Hepatocyte (in vitro differentiated cells): ENCODE measurements around the gene ADAMTS8. TPM values are rescaled to one million over a fixed set of nuclear protein-coding genes. Genes with fewer than 3 reads are reported as not detected.

ENCODE experiments used
- DNase-seq: peaks from one replicate; pipeline ENCODE4 v3.0.0-alpha.2; 2016; ENCODE audit warnings: low spot score
- H2AFZ ChIP-seq: fragments of 200-600 bp; sonication (generic); 2 replicates; pipeline ENCODE4 v1.6.0; 2016; ENCODE audit warnings: antibody characterized with exemption, mild to moderate bottlenecking
- H3K27ac ChIP-seq: fragments of 200-600 bp; sonication (generic); 2 replicates; pipeline ENCODE4 v1.5.1; 2016; ENCODE audit warnings: mild to moderate bottlenecking
- H3K27me3 ChIP-seq: fragments of 200-600 bp; sonication (generic); 2 replicates; pipeline ENCODE4 v1.6.1; 2016
- H3K36me3 ChIP-seq: fragments of 200-600 bp; sonication (generic); replicated peaks from 2 replicates; pipeline ENCODE4 v1.5.1; 2016; ENCODE audit warnings: low read depth; ENCODE audit not compliant: insufficient read depth
- H3K4me1 ChIP-seq: fragments of 200-600 bp; sonication (generic); 2 replicates; pipeline ENCODE4 v1.5.1; 2016; ENCODE audit warnings: mild to moderate bottlenecking, moderate library complexity; ENCODE audit not compliant: insufficient read depth
- H3K4me2 ChIP-seq: fragments of 200-600 bp; sonication (generic); 2 replicates; pipeline ENCODE4 v1.6.0; 2016
- H3K4me3 ChIP-seq: fragments of 200-600 bp; sonication (generic); 2 replicates; pipeline ENCODE4 v1.5.1; 2016; ENCODE audit warnings: mild to moderate bottlenecking
- H3K79me2 ChIP-seq: fragments of 200-600 bp; sonication (generic); 2 replicates; pipeline ENCODE4 v1.6.0; 2017; ENCODE audit warnings: mild to moderate bottlenecking
- H3K9me2 ChIP-seq: fragments of 200-600 bp; sonication (generic); replicated peaks from 2 replicates; pipeline ENCODE4 v1.6.0; 2017; ENCODE audit warnings: mild to moderate bottlenecking; ENCODE audit not compliant: insufficient read depth
- H3K9me3 ChIP-seq: fragments of 200-600 bp; sonication (generic); 2 replicates; pipeline ENCODE4 v1.5.1; 2016; ENCODE audit warnings: low read depth, mild to moderate bottlenecking
- H4K20me1 ChIP-seq: fragments of 200-600 bp; sonication (generic); 2 replicates; pipeline ENCODE4 v1.6.0; 2016; ENCODE audit warnings: mild to moderate bottlenecking; ENCODE audit not compliant: insufficient read depth, poor library complexity, severe bottlenecking
- EZH2 ChIP-seq: fragments of 200-600 bp; sonication (generic); IDR thresholded peaks from 2 replicates; pipeline ENCODE4 v1.6.1; 2016; ENCODE audit warnings: antibody characterized with exemption, mild to moderate bottlenecking, borderline replicate concordance
- EZH2phosphoT487 ChIP-seq: fragments of 200-600 bp; sonication (generic); IDR thresholded peaks from one replicate; pipeline ENCODE4 v1.6.1; 2018; ENCODE audit warnings: antibody characterized with exemption, mild to moderate bottlenecking, low read depth, moderate library complexity; ENCODE audit not compliant: unreplicated experiment, severe bottlenecking
- WGBS: methylation state at CpG from one replicate; pipeline ENCODE4 v1.1.6; 2016; ENCODE audit warnings: low lambda C conversion rate; ENCODE audit errors: missing lambda C conversion rate; 5-methylcytosine and 5-hydroxymethylcytosine counted together
- polyA plus RNA-seq: library from polyadenylated mRNA; unstranded; fragments of >200 nt; fragmentation: Nextera tagmentation; extraction: Ambion mirVana; gene quantifications from 2 replicates; pipeline ENCODE4 v1.2.1, GENCODE V29; 2016
- total RNA-seq: library from RNA; depleted of rRNA; stranded (reverse); fragments of >200 nt; gene quantifications from 2 replicates; pipeline ENCODE4 v1.2.3, GENCODE V29; 2014
- TF ChIP-seq, protein P1 (sequence below): fragments of 200-600 bp; sonication (generic); IDR thresholded peaks from 2 replicates; pipeline ENCODE4 v1.5.1; 2016; ENCODE audit warnings: antibody characterized with exemption, mild to moderate bottlenecking; ENCODE audit not compliant: poor library complexity

The ADAMTS8 gene
- total and polyA plus RNA-seq, 2 experiments from 2014 or later = 1.7 to 2.3 TPM

DNA sequence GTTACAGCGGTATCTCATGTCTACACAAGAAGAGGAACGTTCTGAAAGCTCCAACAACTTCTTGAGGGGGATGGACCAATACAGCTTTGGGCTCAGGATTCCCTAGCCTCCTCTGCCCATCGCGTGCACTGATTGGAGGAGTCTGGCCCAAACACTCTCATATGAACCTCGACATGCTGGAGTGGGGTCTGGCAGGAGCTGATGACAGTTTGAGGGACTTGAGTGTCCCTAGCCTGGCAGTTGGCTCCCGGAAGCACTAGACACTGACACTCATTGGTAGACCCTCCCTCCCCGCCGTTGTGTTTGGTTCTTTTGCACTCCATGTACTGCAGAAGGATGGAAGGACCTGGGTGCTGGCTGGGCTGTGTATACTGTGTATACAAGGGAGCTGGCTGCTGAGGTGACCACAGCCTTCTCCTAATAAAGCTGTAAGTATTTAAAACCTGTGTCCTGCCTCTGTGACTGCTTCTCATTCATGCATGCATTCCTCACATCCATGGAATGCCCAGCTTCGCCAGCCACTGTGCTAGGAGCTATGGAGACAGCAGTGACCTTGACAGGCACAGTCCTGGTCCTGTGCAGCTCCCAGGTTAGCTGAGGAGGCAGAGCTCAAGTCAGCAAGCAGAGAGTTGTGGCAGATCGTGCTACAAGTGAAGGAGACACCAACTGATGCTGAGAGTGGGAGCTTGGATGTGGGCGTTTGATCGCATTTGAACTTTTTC lies 48.0 kb upstream of the ADAMTS8 start:
- H3K4me3 ChIP-seq = no peak overlapping the region
- H3K9me3 ChIP-seq = no peaks in the 10 kb centered on the region
- H3K4me2 ChIP-seq = no peak overlapping the region
- no peak overlapping the region for H2AFZ ChIP-seq
- peaks cover 21% of the 10 kb centered on the region for H3K4me1 ChIP-seq
- DNase-seq = no peak
- no peaks in the 10 kb centered on the region for H4K20me1 ChIP-seq
- H3K9me2 ChIP-seq = no peaks in the 10 kb centered on the region
- 89% methylated on average over 12 of the region's 12 CpGs for WGBS
- H3K79me2 ChIP-seq = no peaks in the 10 kb centered on the region
- H3K27me3 ChIP-seq = no peaks in the 10 kb centered on the region
- H3K27ac ChIP-seq = peak overlapping the region; percentile 92
- no peak for TF ChIP-seq EZH2phosphoT487
- no peak for TF ChIP-seq EZH2
- TF ChIP-seq, protein P1, sequence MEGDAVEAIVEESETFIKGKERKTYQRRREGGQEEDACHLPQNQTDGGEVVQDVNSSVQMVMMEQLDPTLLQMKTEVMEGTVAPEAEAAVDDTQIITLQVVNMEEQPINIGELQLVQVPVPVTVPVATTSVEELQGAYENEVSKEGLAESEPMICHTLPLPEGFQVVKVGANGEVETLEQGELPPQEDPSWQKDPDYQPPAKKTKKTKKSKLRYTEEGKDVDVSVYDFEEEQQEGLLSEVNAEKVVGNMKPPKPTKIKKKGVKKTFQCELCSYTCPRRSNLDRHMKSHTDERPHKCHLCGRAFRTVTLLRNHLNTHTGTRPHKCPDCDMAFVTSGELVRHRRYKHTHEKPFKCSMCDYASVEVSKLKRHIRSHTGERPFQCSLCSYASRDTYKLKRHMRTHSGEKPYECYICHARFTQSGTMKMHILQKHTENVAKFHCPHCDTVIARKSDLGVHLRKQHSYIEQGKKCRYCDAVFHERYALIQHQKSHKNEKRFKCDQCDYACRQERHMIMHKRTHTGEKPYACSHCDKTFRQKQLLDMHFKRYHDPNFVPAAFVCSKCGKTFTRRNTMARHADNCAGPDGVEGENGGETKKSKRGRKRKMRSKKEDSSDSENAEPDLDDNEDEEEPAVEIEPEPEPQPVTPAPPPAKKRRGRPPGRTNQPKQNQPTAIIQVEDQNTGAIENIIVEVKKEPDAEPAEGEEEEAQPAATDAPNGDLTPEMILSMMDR = no peak
- H3K36me3 ChIP-seq = no peaks in the 10 kb centered on the region

DNA sequence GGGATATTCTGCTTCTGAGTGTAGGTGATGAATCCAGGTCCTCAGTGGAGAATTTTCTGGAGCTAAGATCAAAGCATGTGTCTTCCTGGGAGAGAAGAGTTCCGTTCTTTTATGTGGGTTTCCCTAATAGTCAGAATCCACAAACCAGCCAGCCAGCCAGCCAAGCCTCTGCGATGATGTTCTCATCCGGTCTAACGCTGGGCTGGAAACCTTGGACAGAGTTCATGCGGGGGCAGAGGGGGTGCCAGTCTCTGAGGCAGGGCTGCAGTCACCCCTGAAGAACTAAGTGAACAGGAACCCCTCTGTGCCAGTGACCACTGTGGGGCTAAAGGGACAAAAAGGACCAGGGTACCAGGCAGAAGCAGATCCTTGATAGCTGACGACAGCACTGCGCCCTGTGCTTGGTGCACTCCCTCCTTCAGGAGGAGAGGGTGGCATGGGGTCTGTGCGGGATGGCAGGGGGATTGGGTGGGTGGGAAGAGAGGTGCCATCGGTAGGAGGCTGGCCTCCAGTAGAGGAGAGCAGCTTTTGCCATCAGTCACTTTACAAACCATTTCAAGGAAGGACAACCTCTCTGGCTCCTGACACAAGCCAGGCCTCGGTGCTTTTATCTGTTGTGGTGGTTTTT lies 47.1 kb upstream of the ADAMTS8 start:
- 89% methylated on average over 10 of the region's 10 CpGs for WGBS
- no peak overlapping the region for H3K4me2 ChIP-seq
- TF ChIP-seq EZH2 = no peak
- TF ChIP-seq, protein P1 = no peak
- TF ChIP-seq EZH2phosphoT487 = no peak
- no peaks in the 10 kb centered on the region for H3K79me2 ChIP-seq
- H2AFZ ChIP-seq = no peak overlapping the region
- no peaks in the 10 kb centered on the region for H3K9me3 ChIP-seq
- no peaks in the 10 kb centered on the region for H3K27me3 ChIP-seq
- H3K4me3 ChIP-seq = no peak overlapping the region
- DNase-seq = no peak
- no peak overlapping the region for H3K27ac ChIP-seq
- no peaks in the 10 kb centered on the region for H4K20me1 ChIP-seq
- H3K9me2 ChIP-seq = no peaks in the 10 kb centered on the region
- no peaks in the 10 kb centered on the region for H3K36me3 ChIP-seq
- peaks cover 21% of the 10 kb centered on the region for H3K4me1 ChIP-seq

DNA sequence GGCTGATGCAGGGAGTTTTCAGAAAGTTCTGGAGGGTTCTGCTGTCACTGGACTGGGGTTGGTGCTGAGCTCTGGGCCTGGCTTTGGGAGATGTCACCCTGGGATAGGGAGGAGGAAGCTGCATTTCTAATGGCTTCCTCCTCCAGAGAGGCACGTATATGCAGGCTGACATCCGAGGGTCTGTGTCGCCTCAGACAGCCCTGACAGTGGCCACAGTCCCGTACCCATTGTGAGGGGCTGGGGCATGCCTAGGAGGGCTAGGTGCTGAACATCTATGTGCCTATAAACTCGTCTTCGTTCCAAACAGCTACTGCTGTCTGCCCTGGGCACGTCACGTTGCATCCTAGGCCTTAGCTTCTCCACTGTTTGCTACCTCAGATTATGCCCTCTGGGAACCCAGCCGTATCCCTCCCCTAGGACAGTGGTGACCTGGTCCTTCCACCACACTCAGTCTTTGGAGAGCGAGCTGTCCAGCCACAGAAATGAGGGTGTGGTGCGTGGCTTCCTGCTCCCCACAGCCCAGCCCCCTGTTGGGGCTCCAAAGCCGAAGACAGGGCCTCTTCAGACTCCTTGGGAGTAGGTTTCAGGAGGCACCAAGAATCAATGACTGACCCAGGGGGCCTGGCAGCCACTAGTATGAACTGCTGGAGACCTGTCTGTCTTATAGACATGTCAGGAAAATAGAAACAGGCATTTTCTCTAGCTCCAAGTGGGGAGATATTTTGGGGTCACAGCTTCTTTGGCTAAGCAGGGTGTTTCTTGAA lies 46.4 kb upstream of the ADAMTS8 start:
- H4K20me1 ChIP-seq = no peaks in the 10 kb centered on the region
- no peaks in the 10 kb centered on the region for H3K79me2 ChIP-seq
- H2AFZ ChIP-seq = no peak overlapping the region
- TF ChIP-seq EZH2phosphoT487 = no peak
- no peak for TF ChIP-seq EZH2
- WGBS = 94% methylated on average over 12 of the region's 12 CpGs
- H3K4me3 ChIP-seq = no peak overlapping the region
- no peak for DNase-seq
- H3K36me3 ChIP-seq = no peaks in the 10 kb centered on the region
- no peaks in the 10 kb centered on the region for H3K27me3 ChIP-seq
- H3K27ac ChIP-seq = no peak overlapping the region
- no peak overlapping the region for H3K4me2 ChIP-seq
- no peaks in the 10 kb centered on the region for H3K9me2 ChIP-seq
- peaks cover 21% of the 10 kb centered on the region for H3K4me1 ChIP-seq
- no peaks in the 10 kb centered on the region for H3K9me3 ChIP-seq

- Histone ChIP-seq H2AFZ (no peak overlapping the region), H3K4me1 (peaks cover 18% of the 10 kb centered on the region), H3K27ac (no peak overlapping the region), H3K36me3 (no peaks in the 10 kb centered on the region), H3K4me2 (no peak overlapping the region), H3K9me3 (no peaks in the 10 kb centered on the region), H3K9me2 (no peaks in the 10 kb centered on the region), H3K4me3 (no peak overlapping the region), H3K79me2 (no peaks in the 10 kb centered on the region), H3K27me3 (no peaks in the 10 kb centered on the region), H4K20me1 (no peaks in the 10 kb centered on the region)
- WGBS = 94% methylated on average over 21 of the region's 21 CpGs
- TF ChIP-seq, protein P1 = no peak
- TF ChIP-seq EZH2phosphoT487 (no peak), EZH2 (no peak)
- DNase-seq = no peak
Observed at GRCh38 chr11:130473795-130474377, 45.5 kb upstream of the ADAMTS8 start.
